Stimulated activated CD4-positive, alpha-beta T cell treated with anti-CD3 and anti-CD28 coated beads, Interleukin-1b, Interleukin-23, amount 100 ng/mL, for 4 hours (primary cell): ENCODE measurements around the gene MAP7D1.

Experiments
- DNase-seq, 2 donors: peaks; one replicate each; pipeline ENCODE4 v3.0.0-alpha.2; 2020; ENCODE audit warnings: low read depth in 2 of 2

Gene MAP7D1

DNA sequence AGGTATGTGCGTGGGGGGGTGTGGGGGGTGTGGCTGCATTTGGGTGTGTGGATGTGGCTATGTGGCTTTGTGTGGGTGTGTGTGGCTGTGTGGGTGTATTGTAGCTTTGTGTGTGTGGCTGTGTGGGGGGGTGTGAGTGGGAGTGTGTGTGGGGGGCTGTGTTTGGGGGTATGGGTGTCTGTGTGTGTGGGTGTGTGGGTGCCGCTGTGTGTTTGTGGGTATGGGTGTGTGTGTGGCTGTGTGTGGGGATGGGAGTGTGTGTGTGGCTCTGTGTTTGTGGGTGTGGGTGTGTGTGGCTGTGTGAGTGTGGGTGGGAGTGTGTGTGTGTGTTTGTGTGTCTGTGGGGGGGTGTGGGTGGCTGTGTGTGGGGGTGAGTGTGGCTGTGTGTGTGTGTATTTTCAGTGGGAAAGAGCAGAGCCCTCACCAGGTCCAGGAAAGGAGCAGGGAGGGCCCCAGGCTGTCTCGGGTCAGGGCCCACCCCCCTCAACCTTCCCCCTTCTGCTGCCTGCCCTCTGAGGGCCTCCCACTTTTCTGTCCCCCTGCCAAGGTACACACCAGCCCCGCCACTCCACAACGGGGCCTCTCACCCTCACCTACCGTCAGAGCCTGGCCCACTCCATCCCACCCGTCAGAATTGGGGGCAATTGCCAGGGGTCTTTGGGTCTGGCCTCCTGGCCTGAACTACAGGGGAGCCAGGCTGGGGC lies 29.0 kb upstream of the MAP7D1 start:
- no peak for DNase-seq

DNA sequence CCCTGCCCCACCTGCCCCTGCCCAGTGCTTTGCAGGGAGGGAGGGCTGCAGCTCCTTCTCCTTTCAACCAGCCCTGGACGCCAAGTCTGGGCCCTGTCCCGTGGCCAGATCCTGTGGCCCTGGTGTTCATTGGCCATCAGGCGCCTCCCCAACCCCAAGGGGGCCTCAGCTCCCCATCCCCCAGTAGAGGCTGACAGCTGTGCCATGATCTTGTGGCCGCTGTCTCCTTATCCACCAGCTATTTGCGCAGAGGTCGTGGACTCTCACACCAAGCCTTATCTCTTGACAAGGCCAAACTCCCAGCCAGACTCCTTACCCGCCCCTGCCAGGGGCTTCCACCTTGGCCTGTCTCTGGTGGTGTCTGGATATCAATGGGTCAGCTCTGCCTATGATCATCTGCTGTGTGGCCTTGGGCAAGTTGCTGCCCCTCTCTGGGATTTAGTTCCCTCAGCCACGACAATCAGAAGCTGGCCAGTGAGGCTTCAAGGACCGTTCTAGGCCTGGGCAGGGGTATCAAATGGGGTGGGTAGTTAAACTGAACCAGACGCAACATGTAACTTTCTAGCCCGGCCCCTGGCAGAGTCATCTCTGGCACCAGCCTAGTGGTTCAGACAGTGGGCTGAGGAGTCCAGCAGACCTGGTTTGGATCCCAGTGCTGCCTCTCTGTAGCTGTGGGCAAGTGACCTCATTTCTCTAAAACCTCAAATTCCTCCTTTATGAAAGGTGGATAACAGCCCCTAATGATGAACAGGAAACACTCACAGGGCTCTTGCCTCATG lies 27.6 kb upstream of the MAP7D1 start:
- no peak for DNase-seq

DNA sequence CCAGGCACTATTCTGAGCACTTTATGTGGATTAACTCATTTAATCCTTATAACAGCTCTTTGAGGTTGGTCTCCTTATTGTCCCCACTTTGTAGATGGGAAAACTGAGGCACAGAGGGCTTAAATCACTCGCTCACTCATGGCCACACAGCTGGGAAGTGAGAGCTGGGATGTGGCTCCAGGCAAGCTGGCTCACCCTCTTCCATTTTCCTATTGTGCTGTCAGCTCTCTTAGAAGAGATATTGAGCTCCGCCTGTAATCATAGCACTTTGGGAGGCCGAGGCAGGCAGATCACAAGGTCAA lies 27.1 kb upstream of the MAP7D1 start:
- DNase-seq: no peak

DNA sequence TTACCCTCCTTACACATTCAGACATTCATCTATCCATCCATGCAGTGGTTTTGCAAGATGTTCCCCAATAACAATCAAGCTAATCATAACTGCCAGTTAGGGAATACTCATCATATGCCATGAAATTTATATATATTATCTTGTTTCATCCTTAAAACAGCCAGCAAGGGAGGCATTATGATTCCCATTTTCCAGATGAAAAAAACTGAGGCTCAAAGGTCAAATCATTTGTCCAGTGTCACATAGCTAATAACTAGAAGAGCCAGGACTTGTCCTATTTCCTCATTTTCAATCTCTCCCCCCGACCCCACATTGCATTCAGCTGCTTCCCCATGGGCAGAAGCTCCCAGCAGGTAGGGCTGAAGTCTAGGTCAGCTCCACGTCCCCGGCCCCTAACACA lies 23.9 kb upstream of the MAP7D1 start:
- DNase-seq: no peak

GRCh38 chr1:36133484-36133883 lies 22.5 kb upstream of the MAP7D1 start:
- no peak for DNase-seq

DNA sequence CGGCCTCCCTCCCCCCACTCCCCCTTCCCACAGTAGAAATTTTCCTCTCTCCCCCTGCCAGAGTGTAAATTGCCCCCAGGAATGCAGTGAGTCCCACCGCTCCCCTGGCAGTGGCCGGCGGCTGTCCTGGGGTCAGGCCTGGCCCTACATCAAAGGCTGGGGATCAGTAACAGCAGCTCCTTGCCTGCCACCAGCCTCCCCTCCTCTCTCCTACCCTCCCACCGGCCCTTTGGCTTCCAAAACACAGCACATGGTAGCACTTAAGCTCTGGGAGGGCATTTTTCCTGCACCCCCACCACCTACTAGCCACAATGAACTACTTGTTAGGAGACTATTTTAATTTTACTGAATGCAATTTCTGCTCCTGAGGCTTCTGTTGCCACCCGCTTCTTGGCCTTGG lies 21.9 kb upstream of the MAP7D1 start:
- no peak for DNase-seq

DNA sequence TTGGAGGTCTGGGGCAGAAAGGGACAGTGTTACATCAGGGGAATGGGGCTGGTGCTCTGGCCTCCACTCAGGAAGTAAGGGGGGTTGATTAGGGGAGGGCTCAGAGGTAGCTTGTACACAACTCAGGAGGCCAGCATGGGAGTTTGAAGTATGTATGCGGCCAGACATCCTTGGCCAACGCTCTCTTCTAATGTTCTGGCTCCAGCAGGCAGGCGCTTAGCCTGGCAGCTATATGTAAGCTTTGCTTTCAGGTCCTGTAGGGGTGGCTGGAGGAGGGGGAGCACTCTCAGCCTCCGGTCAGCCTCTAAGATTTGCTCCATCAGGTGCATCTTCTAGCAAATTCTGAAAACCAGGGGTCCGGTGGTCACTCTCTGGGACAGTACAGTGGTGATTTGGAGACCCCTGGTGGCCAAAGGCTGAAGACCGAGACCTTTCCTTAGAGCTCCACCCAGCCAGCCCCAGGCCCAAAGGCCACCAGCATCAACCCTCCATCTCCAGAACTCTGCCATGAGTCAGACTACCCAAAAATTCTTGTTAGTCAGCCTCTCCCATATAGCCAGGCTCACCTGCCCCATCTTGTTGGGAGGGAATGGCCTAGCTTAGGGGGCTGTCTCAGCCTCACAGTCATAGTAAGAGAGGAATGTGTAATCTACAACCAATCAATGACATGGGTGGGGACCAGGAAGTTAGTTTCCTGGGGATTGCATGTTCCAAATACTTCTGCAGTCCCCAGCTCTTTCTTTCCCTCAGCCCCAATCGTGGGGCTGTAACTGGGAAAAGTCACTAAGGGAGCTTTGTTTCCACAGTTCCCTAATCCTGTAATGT lies 21.2 kb upstream of the MAP7D1 start:
- no peak for DNase-seq

- no peak for DNase-seq
Measured at GRCh38 chr1:36135330-36135667, 20.7 kb upstream of the MAP7D1 start.

- DNase-seq: no peak
Measured at GRCh38 chr1:36135796-36136195, 20.2 kb upstream of the MAP7D1 start.

DNA sequence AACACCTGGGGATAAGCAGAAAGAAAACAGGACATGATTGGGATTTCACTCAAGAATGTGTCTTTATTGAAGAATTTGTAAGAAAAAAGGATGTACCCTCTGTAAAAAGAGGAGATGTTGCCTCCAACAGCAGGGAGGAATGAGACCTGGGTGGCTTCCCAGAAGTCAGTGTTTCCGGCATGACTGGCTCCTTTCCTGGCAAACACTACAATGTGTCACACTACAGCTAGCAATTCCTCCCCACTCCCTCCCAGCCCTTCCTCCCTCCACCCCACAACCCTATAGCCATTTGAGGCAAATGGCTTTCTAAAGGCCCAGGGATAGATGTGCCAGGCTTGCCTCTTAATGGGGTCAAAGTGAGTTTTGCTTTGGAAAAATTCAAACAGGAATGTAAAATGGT lies 19.4 kb upstream of the MAP7D1 start:
- DNase-seq: no peak

- no peak for DNase-seq
Measured at GRCh38 chr1:36137226-36137625, 18.7 kb upstream of the MAP7D1 start.

- DNase-seq: no peak
Measured at GRCh38 chr1:36137776-36138175, 18.2 kb upstream of the MAP7D1 start.

GRCh38 chr1:36139521-36139920 lies 16.4 kb upstream of the MAP7D1 start:
- DNase-seq: no peak

DNA sequence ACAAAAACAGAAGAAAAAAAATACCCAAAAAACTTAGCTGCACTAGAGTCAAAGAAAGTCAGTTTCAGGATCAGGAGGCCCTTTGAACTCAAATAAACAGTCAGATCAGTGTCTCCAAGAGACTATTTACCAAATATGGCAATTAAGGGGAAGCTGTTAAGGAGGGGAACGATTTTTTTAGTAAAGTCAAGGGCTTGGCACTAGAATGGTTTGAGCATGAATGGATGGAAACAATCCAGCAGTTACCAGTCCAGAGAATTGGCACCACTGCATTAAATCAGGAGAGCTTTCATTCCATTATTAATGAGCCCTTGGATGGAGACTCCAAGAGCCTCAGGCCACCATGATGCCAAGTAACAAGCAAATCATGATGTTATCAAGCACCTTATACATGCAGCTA lies 13.8 kb upstream of the MAP7D1 start:
- no peak for DNase-seq

- no peak for DNase-seq
Measured at GRCh38 chr1:36143424-36143823, 12.5 kb upstream of the MAP7D1 start.

DNA sequence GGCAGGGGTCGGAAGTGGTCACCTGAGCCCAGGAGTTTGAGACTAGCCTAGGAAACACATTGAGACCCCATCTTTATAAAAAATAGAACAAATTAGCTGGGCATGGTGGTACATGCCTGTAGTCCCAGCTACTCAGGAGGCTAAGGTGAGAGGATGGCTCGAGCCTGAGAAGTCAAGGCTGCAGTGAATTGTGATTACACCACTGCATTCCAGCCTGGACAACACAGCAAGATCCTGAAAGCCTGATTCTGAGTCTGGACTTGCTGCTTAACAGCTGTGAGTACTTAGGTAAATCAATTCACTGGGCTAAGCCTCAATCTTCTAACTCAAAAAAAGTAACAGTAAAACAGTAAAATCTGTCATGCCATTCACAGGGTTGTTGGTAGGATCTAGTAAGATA lies 11.5 kb upstream of the MAP7D1 start:
- no peak for DNase-seq

DNA sequence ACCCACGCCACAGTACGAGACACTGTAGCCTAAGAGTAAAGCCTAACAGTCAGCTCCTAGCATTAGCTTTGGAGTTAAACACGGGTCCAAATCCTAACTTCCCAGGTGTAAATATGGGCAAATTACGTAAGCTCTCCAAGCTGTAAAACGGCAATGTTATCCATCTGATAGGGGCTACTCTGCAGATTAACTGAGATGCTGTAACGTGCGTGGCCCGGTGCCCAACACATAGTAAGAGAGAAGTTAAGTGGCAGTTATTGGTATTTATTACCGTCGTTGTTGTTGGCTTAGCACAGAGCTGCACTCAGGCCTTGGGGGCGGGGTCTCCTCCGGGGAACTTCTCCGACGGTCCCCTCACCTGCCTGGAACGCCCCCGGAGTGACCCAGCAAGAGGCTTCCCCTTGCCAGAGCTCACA lies 7.1 kb upstream of the MAP7D1 start:
- DNase-seq: no peak

DNA sequence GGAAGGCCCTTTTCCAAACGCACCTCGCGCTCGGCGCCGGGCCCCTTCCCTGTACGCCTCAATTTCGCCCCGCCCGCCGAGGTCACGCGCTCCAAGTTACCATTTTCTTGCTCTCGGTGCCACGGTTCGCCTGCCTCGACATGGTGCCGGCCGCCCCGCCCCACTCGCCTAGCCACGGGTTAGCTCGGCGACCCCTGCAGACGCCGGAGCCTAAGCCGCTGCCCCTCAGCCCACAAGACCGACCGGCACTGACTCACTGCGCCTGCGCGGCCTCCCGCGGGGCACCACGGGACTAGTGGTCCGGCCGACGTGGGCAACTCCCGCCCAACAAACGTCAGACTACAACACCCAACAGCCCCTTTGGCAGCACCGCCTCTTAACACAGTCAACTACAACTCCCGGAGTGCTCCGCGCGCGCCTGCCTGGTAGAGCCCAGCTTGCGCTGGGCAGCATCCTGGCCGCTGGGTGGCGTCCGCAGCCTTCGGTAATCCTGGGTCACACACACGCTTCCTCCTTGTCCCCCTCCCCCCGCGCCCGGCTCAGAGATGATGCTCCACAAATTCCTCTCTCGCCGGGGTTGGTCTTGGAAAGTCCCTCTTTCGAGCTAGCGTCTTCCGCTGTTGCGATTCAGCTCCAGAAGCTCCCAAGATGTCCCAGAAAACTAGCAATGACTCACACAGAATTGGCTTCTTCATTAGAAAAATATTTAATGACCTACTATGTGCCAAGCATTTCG lies 6.6 kb upstream of the MAP7D1 start, which contains the start of gene TRAPPC3:
TRAPPC3 (minus strand) TSS at position 250 of the 736 bp plus-strand sequence; CDS start at position 142, 108 bp downstream.
- peak; percentile 98 to 100 for DNase-seq

DNA sequence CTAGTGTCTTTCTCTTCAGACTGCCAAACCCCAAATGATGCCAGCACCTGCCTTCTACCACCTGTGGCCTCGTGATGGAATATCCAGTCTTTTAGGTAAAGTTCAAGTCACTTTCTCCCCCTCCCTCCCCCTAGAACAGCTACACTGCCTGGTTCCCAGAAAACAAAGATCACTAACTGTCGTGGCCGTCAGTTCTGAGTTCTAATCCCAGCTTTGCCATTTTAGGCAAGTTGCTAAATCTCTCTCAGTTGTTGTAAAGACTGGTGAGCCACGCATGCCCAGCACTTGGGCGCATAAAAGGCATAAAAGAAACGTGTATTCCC lies 6.0 kb upstream of the MAP7D1 start:
- no peak for DNase-seq

DNA sequence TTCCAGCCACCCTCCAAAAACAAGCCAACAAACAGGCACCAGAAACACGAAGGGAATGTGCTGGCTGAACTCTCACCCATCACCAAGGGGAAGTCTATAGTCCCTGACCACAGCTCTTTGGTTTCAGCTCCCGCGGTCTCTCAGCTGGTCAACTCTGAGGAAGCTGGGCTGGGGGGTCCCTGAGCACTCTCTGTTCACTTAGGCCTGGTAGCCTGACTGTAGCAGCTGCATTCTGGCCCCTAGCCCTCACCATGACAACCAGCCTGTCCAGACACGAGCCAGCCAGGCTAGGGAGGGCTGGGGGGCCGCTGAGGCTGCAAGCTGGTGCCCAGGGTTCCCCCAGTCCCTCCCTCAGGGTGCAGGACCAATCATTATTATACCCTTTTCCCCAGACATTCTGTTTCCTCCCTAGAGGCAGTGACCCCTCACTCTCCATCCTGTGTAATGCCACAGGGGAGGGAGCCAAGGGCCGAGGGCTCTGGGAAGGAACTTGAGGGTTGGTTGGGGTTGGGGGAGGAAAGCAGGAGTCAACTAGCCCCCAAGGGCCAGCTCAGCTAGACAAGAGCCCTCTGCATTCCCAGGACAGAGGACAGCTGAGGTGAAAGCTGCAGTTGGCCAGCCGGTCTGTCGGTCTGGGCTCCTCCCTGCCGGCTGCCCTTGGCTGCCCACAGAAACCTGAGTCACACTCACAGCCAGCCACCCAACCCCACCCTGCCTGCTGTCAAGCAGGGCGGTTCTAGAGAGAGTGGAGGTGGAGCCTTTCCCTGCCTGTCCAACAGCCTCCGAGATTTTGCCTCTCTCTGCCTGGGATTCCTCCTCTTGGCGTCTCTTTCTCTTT lies 5.4 kb upstream of the MAP7D1 start:
- DNase-seq: peak; percentile 43 to 47

DNA sequence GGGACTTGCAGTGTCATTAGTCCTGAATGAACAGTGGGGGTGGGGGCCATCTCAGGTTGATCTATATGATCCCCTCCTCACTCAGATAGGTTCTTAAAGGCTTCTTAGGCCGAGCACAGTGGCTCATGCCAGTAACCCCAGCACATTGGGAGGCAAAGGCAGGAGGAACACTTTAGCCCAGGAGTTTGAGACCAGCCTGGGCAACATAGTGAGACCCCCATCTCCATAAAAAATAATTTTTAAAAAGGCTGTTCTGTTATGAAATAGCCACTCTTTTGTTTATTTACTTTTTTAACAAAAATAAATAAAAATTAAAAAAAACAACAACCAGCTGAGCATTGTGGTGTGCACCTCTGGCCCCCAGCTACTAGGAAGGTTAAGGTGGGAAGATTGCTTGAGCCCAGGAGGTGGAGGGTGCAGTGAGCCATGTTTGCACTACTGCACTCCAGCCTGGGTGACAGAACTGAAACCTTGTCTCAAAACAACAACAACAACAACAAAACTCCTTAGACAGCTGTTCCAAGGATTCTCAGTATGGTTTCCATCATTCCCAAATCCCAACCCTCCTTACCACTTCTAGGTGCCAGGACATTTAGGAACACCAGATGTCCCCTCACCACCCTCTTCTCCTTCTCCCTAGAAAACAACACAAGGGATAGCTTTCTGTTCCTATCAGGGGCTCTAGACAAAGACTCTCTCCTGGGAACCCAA lies 4.7 kb upstream of the MAP7D1 start:
- DNase-seq: no peak
